ENCODE results near the gene NUDT14. TPM values are rescaled to one million over a fixed set of nuclear protein-coding genes. Genes with fewer than 3 reads are reported as not detected.

NUDT14 gene
- total and polyA plus RNA-seq, 2 of the 4 experiments (the other 2 are of a cell fraction) = 5.6 to 9.3 TPM

GRCh38 chr14:105167303-105168092, 13.6 kb downstream of the NUDT14 start:
- no peaks in the 10 kb centered on the region for H3K9me1 ChIP-seq (ENCODE audit: insufficient read depth, low read length)
- no peak overlapping the region for H3K18ac ChIP-seq (ENCODE audit: low read depth, low read length)
- no TSS peak for BruUV-seq (replicated peaks)
- H3K23ac ChIP-seq (ENCODE audit: low read depth, low read length) = no peak overlapping the region
- H4K20me1 ChIP-seq (ENCODE audit: insufficient read depth, low read length) = no peaks in the 10 kb centered on the region
- H4K8ac ChIP-seq (ENCODE audit: low read depth in 2 of 2, low read length in 2 of 2) = no peak overlapping the region
- H2AK5ac ChIP-seq (ENCODE audit: low read depth, low read length) = no peak overlapping the region
- H2AK9ac ChIP-seq (replicated peaks; ENCODE audit: low read depth, low read length, poor library complexity) = peak overlapping the region; percentile 72
- H3K14ac ChIP-seq (replicated peaks; ENCODE audit: low read depth, low read length) = no peak overlapping the region
- 4% methylated on average over 75 of the region's 116 CpGs; no CpG with 5 or more reads in 1 of the 2 experiments for WGBS, 2 experiments (ENCODE audit: extremely low coverage in 2 of 2, insufficient read length in 1 of 2)
- H3K4me3 ChIP-seq (ENCODE audit: insufficient read depth, low read depth, low read length) = peak overlapping the region; percentile 4; the same call in 1 of the 2 replicates
- H4K5ac ChIP-seq (ENCODE audit: low read depth, low read length) = no peak overlapping the region
- H3K27ac ChIP-seq (ENCODE audit: insufficient read depth, low read length) = no peak overlapping the region
- peak overlapping the region; percentile 66; the same call in 1 of the 2 replicates for H3K4me2 ChIP-seq (ENCODE audit: low read depth, low read length)
- in situ Hi-C loops (cut with MboI; ENCODE audit: low sequenced_read_pairs) (no loop called here), intact Hi-C loops (cut with micrococcal nuclease) (no loop called here), dilution Hi-C loops (cut with HindIII; ENCODE audit: low sequenced_read_pairs, unreplicated experiment) (no loop called here)
- no peak for ATAC-seq (ENCODE audit: low read depth)
- H4K91ac ChIP-seq (ENCODE audit: insufficient read depth, low read depth, low read length) = no peak overlapping the region
- POLR2A ChIA-PET (ENCODE audit: unreplicated experiment) = no interaction called here
- peaks cover 52% of the 10 kb centered on the region for H3K27me3 ChIP-seq (ENCODE audit: control insufficient read depth, insufficient read depth, low read length)
- H2AFZ ChIP-seq (replicated peaks; ENCODE audit: low read length, poor library complexity) = peak overlapping the region; percentile 63
- TF ChIP-seq RFX5 (IDR thresholded peaks at IDR 0.05; ENCODE audit: low read depth, low read length) (no peak), RCOR1 (IDR thresholded peaks at IDR 0.05; ENCODE audit: insufficient replicate concordance, low read length) (no peak), NFE2L2 (IDR thresholded peaks at IDR 0.05; ENCODE audit: low read depth, low read length) (no peak), SMC3 (IDR thresholded peaks at IDR 0.05; ENCODE audit: low read depth, low read length) (no peak), CEBPB (IDR thresholded peaks at IDR 0.05; ENCODE audit: low read depth, low read length) (no peak), POLR2A (IDR thresholded peaks at IDR 0.05; ENCODE audit: low read depth, low read length) (no peak), MXI1 (IDR thresholded peaks at IDR 0.05; ENCODE audit: borderline replicate concordance, low read depth, low read length) (no peak), RAD21 (IDR thresholded peaks at IDR 0.05; ENCODE audit: low read length) (no peak), BHLHE40 (IDR thresholded peaks at IDR 0.05; ENCODE audit: low read depth, low read length) (no peak), CTCF (conservative IDR thresholded peaks at IDR 0.05; ENCODE audit: low read depth, low read length) (no peak)
- TF ChIP-seq, protein P1, sequence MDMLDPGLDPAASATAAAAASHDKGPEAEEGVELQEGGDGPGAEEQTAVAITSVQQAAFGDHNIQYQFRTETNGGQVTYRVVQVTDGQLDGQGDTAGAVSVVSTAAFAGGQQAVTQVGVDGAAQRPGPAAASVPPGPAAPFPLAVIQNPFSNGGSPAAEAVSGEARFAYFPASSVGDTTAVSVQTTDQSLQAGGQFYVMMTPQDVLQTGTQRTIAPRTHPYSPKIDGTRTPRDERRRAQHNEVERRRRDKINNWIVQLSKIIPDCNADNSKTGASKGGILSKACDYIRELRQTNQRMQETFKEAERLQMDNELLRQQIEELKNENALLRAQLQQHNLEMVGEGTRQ (IDR thresholded peaks at IDR 0.05; ENCODE audit: low read depth, low read length) = no peak
- H3K4ac ChIP-seq (ENCODE audit: low read depth, low read length) = no peak overlapping the region
- no peaks in the 10 kb centered on the region for H3K79me1 ChIP-seq (ENCODE audit: low read depth in 1 of 2, low read length in 2 of 2)
- CTCF ChIA-PET = no interaction called here
- no peak overlapping the region for H2BK20ac ChIP-seq (ENCODE audit: low read depth, low read length)
- H2BK15ac ChIP-seq (ENCODE audit: low read depth, low read length) = no peak overlapping the region
- peaks cover 3% of the 10 kb centered on the region; the same call in 1 of the 2 replicates for H3K4me1 ChIP-seq (ENCODE audit: control insufficient read depth, insufficient read depth, low read length)
- H2BK5ac ChIP-seq (ENCODE audit: low read depth, low read length, poor library complexity, severe bottlenecking) = no peak overlapping the region
- no peak overlapping the region for H2BK120ac ChIP-seq (ENCODE audit: low read depth, low read length)
- H3K56ac ChIP-seq (ENCODE audit: extremely low read depth, insufficient read depth, low read length) = no peak overlapping the region
- no peaks in the 10 kb centered on the region for H3K36me3 ChIP-seq (ENCODE audit: control insufficient read depth, insufficient read depth, low read length)
- no peak overlapping the region for H3K9ac ChIP-seq (ENCODE audit: low read depth, low read length)
- no peak for DNase-seq
- H3K9me3 ChIP-seq (ENCODE audit: control insufficient read depth, insufficient read depth, low read length) = no peaks in the 10 kb centered on the region
